ENCODE measurements around the gene WRAP53. TPM values are rescaled to one million over a fixed set of nuclear protein-coding genes. Genes with fewer than 3 reads are reported as not detected.

Gene WRAP53
- total and polyA plus RNA-seq, 12 donors, result 3.8 to 12.1 (median 4.9) TPM

GRCh38 chr17:7655541-7655840 lies 32.8 kb upstream of the WRAP53 start:
- H3K36me3 ChIP-seq, result peaks cover 0 to 4% (median 0%) of the 10 kb centered on the region in 9 donors
- H3K27ac ChIP-seq, result no peak overlapping the region
- intact Hi-C loops (cut with DNase I), result no loop called here
- no peak for TF ChIP-seq CTCF (IDR thresholded peaks at IDR 0.05)
- peaks cover 0 to 31% (median 15%) of the 10 kb centered on the region in 7 donors for H3K27me3 ChIP-seq
- no peaks in the 10 kb centered on the region for H3K9me3 ChIP-seq
- no peak overlapping the region for H3K4me3 ChIP-seq
- H3K4me1 ChIP-seq, result peaks cover 3 to 32% (median 24%) of the 10 kb centered on the region in 9 donors
- no peak for ATAC-seq
- DNase-seq, result no peak
- WGBS, 2 donors, result 87 to 89% methylated on average over 17 of the region's 17 CpGs

GRCh38 chr17:7656958-7657609 lies 31.2 kb upstream of the WRAP53 start:
- Histone ChIP-seq H3K27me3 (peaks cover 0 to 15% (median 0%) of the 10 kb centered on the region in 7 donors), H3K9me3 (no peaks in the 10 kb centered on the region), H3K27ac (peak overlapping the region in 4 of 10 donors; percentile 1 to 35 (median 28)), H3K36me3 (peaks cover 0 to 4% (median 0%) of the 10 kb centered on the region in 9 donors), H3K4me1 (peaks cover 0 to 16% (median 10%) of the 10 kb centered on the region in 9 donors), H3K4me3 (no peak overlapping the region)
- TF ChIP-seq CTCF (IDR thresholded peaks at IDR 0.05), result no peak
- ATAC-seq, result peak; percentile 55 to 92 (median 76)
- intact Hi-C loops (cut with DNase I), result no loop called here
- peak; percentile 73 to 87 for DNase-seq
- WGBS, 2 donors, result 21 to 25% methylated on average over 10 of the region's 10 CpGs

GRCh38 chr17:7667656-7668406 lies 20.4 kb upstream of the WRAP53 start:
- TF ChIP-seq CTCF (IDR thresholded peaks at IDR 0.05), result no peak
- DNase-seq, result no peak
- intact Hi-C loops (cut with DNase I), result no loop called here
- H3K4me1 ChIP-seq, result no peaks in the 10 kb centered on the region
- H3K36me3 ChIP-seq, result peaks cover 0 to 74% (median 39%) of the 10 kb centered on the region in 9 donors
- H3K27ac ChIP-seq, result no peak overlapping the region
- no peaks in the 10 kb centered on the region for H3K27me3 ChIP-seq
- ATAC-seq, result no peak
- 76 to 79% methylated on average over 10 of the region's 10 CpGs for WGBS, 2 donors
- no peaks in the 10 kb centered on the region for H3K9me3 ChIP-seq
- H3K4me3 ChIP-seq, result no peak overlapping the region

- 95% methylated on average over 7 of the region's 7 CpGs for WGBS, 2 donors
- H3K36me3 ChIP-seq, result peaks cover 0 to 80% (median 46%) of the 10 kb centered on the region in 9 donors
- no peaks in the 10 kb centered on the region for H3K27me3 ChIP-seq
- no peak overlapping the region for H3K27ac ChIP-seq
- H3K4me1 ChIP-seq, result no peaks in the 10 kb centered on the region
- H3K9me3 ChIP-seq, result peaks cover 0 to 6% (median 4%) of the 10 kb centered on the region in 11 donors
- ATAC-seq (no peak), DNase-seq (no peak)
- TF ChIP-seq CTCF (IDR thresholded peaks at IDR 0.05), result no peak
- intact Hi-C loops (cut with DNase I), result no loop called here
- no peak overlapping the region for H3K4me3 ChIP-seq
Measured at GRCh38 chr17:7668482-7668881, 19.8 kb upstream of the WRAP53 start.
